Colonic mucosa (tissue), 4 donors: ENCODE measurements around the gene MRPS5. TPM values are rescaled to one million over a fixed set of nuclear protein-coding genes. Genes with fewer than 3 reads are reported as not detected.

ENCODE experiments used
- DNase-seq: peaks from one replicate; pipeline ENCODE4 v3.0.0-alpha.2; 2020
- H3K27ac ChIP-seq: fragments of 200-600 bp; one replicate; pipeline ENCODE4 v1.8.0; 2021
- H3K27me3 ChIP-seq: fragments of 200-600 bp; one replicate; pipeline ENCODE4 v1.8.0; 2021
- H3K36me3 ChIP-seq: fragments of 200-600 bp; one replicate; pipeline ENCODE4 v1.8.0; 2021
- H3K4me1 ChIP-seq: fragments of 200-600 bp; one replicate; pipeline ENCODE4 v1.8.0; 2021; ENCODE audit warnings: mild to moderate bottlenecking
- H3K4me3 ChIP-seq: fragments of 200-600 bp; one replicate; pipeline ENCODE4 v1.8.0; 2021
- H3K9ac ChIP-seq, 2 donors: one replicate each; pipeline ENCODE4 v1.7.0; 2013; ENCODE audit warnings: control low read depth in 2 of 2, low read depth in 2 of 2, low read length in 2 of 2
- H3K9me3 ChIP-seq: fragments of 200-600 bp; one replicate; pipeline ENCODE4 v1.8.0; 2021
- intact Hi-C: fragments of 100-400 bp; cut with DNase I; formaldehyde crosslinking; loops from one replicate; pipeline ENCODE4 v1.14.1; 2022
- total RNA-seq, 2 donors: library from RNA; stranded (reverse); fragmentation: NEBNext Ultra II Directional in 1 of 2; extraction: Animal tissue kit (Norgen Biotek cat#: 25700) in 1 of 2; gene quantifications; one replicate each; pipeline ENCODE4 v1.2.1, GENCODE V29; 2021
- TF ChIP-seq, protein P1 (sequence below): fragments of 200-600 bp; IDR thresholded peaks from one replicate; pipeline ENCODE4 v1.8.0; 2022; ENCODE audit warnings: antibody characterized with exemption, mild to moderate bottlenecking
- donor health status: healthy.
- donor health status: DM: no; HTN: no; CAD: no.
- donor health status: DM: no; HTN: no; CAD: no.

Gene MRPS5
- total RNA-seq, 2 donors from 2014 or later = 68.8 to 87.3 TPM

DNA sequence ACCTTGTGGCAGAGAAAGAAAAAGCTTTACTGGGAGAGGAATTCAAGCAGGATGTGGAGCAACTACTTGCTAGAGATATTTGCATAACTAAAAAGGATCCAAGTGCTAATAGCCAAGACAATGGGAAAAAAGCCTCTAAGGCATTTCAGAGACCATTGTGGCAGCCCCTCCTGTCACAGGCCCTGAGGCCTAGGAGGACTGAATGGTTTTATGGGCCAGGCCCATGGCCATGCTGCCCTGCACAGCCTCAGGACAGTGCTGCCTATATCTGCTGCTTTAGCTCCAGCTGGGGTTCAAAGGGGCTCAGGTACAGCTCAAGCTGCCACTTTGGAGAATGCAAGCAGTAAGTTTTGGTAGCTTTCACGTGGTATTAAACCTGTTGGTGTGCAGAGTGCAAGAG, 17.1 kb upstream of the MRPS5 start:
- TF ChIP-seq, protein P1, sequence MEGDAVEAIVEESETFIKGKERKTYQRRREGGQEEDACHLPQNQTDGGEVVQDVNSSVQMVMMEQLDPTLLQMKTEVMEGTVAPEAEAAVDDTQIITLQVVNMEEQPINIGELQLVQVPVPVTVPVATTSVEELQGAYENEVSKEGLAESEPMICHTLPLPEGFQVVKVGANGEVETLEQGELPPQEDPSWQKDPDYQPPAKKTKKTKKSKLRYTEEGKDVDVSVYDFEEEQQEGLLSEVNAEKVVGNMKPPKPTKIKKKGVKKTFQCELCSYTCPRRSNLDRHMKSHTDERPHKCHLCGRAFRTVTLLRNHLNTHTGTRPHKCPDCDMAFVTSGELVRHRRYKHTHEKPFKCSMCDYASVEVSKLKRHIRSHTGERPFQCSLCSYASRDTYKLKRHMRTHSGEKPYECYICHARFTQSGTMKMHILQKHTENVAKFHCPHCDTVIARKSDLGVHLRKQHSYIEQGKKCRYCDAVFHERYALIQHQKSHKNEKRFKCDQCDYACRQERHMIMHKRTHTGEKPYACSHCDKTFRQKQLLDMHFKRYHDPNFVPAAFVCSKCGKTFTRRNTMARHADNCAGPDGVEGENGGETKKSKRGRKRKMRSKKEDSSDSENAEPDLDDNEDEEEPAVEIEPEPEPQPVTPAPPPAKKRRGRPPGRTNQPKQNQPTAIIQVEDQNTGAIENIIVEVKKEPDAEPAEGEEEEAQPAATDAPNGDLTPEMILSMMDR = no peak
- H3K9me3 ChIP-seq = no peaks in the 10 kb centered on the region
- no peaks in the 10 kb centered on the region for H3K4me1 ChIP-seq
- no peak overlapping the region for H3K27ac ChIP-seq
- no peak overlapping the region for H3K4me3 ChIP-seq
- H3K36me3 ChIP-seq = no peaks in the 10 kb centered on the region
- H3K9ac ChIP-seq = no peak overlapping the region
- H3K27me3 ChIP-seq = no peaks in the 10 kb centered on the region
- intact Hi-C loops = no loop called here
- no peak for DNase-seq

DNA sequence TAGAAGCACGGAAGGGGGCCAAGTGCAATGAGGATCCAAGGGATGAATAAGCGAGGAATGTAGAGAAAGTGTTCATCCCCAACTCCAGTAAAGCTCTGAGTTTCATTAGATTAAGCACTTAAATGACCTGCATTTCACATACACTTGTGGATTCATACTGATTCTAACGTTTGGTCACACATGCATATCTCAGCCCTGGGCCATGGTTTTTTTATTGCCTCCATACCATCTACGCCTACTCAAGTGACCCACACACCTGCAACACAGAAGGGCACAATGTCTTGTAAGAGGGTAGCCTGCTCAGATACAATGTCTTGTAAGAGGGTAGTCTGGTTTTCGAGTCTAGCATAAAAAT, 566 bp upstream of the MRPS5 start:
- H3K9me3 ChIP-seq = no peaks in the 10 kb centered on the region
- peaks cover 11% of the 10 kb centered on the region for H3K4me1 ChIP-seq
- H3K4me3 ChIP-seq = peak overlapping the region; percentile 100
- TF ChIP-seq, protein P1 = no peak
- H3K27me3 ChIP-seq = no peaks in the 10 kb centered on the region
- peak overlapping the region; percentile 95 for H3K27ac ChIP-seq
- intact Hi-C loops = loop anchor here (5.0 kb wide), 1 partner anchor 35 kb away; the partner anchor contains the start of gene ZNF514
- DNase-seq = no peak
- H3K9ac ChIP-seq = peak overlapping the region; percentile 96 to 97
- no peaks in the 10 kb centered on the region for H3K36me3 ChIP-seq

DNA sequence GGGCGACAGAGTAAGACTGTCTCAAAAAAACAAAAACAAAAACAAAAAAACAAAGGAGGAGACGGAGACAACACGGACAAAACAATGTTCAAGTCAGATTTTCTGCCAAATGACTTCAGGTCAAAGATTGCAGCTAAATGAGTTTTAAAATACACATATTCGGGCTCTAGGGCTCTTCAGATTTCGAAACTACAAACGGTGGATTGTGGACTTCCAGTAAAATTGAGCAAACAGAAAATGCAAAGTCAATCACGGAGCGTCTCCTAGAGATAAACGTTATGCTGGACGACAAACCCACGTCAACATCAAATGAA, 558 bp downstream of the MRPS5 start:
- H3K4me1 ChIP-seq = peaks cover 11% of the 10 kb centered on the region
- TF ChIP-seq, protein P1 = no peak
- H3K9ac ChIP-seq = peak overlapping the region; percentile 96 to 97
- peaks cover 5% of the 10 kb centered on the region for H3K36me3 ChIP-seq
- no peak for DNase-seq
- peak overlapping the region; percentile 100 for H3K4me3 ChIP-seq
- intact Hi-C loops = loop anchor here (5.0 kb wide), 1 partner anchor 36 kb away; the partner anchor contains the start of gene ZNF514
- H3K27me3 ChIP-seq = no peaks in the 10 kb centered on the region
- no peaks in the 10 kb centered on the region for H3K9me3 ChIP-seq
- H3K27ac ChIP-seq = peak overlapping the region; percentile 95

DNA sequence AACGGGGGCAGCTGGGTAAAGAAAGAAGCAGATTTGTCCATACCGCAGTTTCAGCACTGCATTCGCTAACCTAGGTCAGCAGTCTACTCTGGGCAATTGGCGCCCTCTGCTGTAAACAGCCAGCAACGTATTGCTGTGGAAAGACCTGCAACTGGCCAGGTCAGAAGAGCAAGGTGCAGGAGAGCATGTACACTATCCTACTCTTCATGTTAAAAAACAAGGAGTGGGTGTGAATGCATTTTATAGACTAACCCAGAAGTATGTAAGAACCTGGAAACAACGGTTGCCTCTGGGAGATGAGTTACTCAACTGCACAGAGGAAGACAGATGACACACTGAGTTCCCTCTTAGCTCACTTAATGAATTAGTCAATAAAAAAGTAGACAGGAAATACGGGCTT, 6.2 kb downstream of the MRPS5 start:
- peaks cover 12% of the 10 kb centered on the region for H3K36me3 ChIP-seq
- TF ChIP-seq, protein P1 = peak; percentile 62
- DNase-seq = peak; percentile 75
- intact Hi-C loops = loop anchor here (2.0 to 5.0 kb wide), 2 partner anchors 39 to 93 kb away; no protein-coding TSS in a partner anchor
- H3K9me3 ChIP-seq = no peaks in the 10 kb centered on the region
- no peak overlapping the region for H3K27ac ChIP-seq
- H3K27me3 ChIP-seq = no peaks in the 10 kb centered on the region
- H3K4me3 ChIP-seq = no peak overlapping the region
- peaks cover 7% of the 10 kb centered on the region for H3K4me1 ChIP-seq
- H3K9ac ChIP-seq = no peak overlapping the region

DNA sequence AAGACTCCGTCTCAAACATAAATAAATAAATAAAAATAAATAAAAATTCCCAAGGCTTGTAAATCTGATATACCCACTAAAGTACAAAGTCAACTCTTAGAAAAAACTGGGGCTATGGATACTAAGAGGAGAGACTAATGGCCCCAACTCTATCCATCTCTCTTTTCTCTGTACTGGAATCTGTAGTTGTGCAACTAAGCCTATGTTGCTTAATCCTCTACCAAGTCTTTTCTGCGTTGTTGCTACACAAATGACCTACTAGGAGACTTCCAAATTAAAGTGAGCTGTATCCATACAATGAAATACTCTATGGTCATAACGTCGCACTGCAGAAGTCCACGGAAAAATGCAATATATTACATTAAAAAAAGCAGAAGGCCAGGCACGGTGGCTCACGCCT, 8.1 kb downstream of the MRPS5 start:
- H3K9me3 ChIP-seq = no peaks in the 10 kb centered on the region
- H3K4me3 ChIP-seq = no peak overlapping the region
- H3K27ac ChIP-seq = no peak overlapping the region
- H3K4me1 ChIP-seq = no peaks in the 10 kb centered on the region
- TF ChIP-seq, protein P1 = no peak
- intact Hi-C loops = no loop called here
- H3K27me3 ChIP-seq = no peaks in the 10 kb centered on the region
- no peak overlapping the region for H3K9ac ChIP-seq
- DNase-seq = no peak
- peaks cover 15% of the 10 kb centered on the region for H3K36me3 ChIP-seq

DNA sequence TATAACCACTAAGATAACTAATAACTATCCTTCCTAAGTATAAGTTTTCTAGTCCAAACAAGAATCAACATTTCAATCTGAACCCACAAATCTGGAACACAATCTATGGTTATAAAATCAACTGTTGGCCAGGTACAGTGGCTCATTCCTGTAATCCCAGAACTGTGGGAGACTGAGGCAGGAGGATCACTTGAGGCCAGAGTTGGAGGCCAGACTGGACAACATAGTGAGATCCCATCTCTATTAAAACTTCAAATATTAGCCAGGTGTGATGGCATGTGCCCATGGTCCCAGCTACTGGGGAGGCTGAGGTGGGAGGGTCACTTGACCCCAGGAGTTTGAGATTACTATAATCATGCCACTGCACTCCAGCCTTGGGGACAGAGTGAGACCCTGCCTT, 11.2 kb downstream of the MRPS5 start:
- Histone ChIP-seq H3K36me3 (peaks cover 14% of the 10 kb centered on the region), H3K9ac (no peak overlapping the region), H3K27me3 (no peaks in the 10 kb centered on the region), H3K4me1 (no peaks in the 10 kb centered on the region), H3K27ac (no peak overlapping the region), H3K9me3 (no peaks in the 10 kb centered on the region), H3K4me3 (no peak overlapping the region)
- intact Hi-C loops = no loop called here
- TF ChIP-seq, protein P1 = no peak
- no peak for DNase-seq
